GM18502 (cell line): ENCODE results near the gene CTNND2.

Experiments used
- ATAC-seq: cut with Tn5 transposase; IDR thresholded peaks from one replicate; pipeline ENCODE4 v1.9.1; 2021; ENCODE audit warnings: mild to moderate bottlenecking; ENCODE audit not compliant: unreplicated experiment, poor library complexity

CTNND2 gene

DNA sequence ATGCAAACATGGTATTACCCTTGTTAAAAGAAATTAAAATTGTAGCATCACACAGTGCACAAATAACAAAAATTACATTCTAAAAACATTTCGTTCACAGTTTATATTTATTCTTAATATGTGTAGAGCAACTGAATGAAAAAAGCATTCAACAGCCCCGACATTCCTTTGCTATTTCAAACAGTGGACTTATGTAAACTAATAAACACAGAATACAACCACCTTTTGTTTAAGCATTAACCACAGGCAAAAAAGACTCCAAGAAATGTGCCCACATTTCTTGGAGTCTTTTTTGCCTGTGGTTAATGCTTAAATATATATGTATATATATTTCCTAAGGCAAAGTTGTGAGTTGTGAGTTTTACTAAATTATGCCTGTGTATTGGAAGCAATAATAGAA lies 610.7 kb downstream of the CTNND2 start:
- ATAC-seq, result no peak

- no peak for ATAC-seq
Measured at GRCh38 chr5:11292648-11293356, 611.4 kb downstream of the CTNND2 start.

- ATAC-seq, result no peak
Measured at GRCh38 chr5:11289733-11290132, 614.5 kb downstream of the CTNND2 start.

DNA sequence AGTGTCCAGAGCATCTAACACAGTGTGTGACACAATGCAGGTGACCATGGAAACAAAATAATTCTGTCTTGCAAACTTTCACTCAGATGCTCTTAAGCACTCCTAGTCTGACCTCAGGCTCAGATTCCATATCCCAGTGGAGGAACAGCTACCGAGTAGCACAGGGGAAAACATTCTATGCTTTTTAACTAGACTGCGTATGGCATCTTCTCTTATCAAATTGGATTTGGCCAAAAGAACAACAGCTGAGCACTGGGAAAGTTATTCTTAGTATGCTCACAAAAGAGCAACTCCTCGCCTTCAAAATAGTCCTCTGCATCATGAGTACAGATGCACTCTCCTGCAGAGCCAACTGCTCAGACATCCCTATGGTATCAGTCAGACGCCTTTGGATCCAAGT lies 615.0 kb downstream of the CTNND2 start:
- no peak for ATAC-seq

DNA sequence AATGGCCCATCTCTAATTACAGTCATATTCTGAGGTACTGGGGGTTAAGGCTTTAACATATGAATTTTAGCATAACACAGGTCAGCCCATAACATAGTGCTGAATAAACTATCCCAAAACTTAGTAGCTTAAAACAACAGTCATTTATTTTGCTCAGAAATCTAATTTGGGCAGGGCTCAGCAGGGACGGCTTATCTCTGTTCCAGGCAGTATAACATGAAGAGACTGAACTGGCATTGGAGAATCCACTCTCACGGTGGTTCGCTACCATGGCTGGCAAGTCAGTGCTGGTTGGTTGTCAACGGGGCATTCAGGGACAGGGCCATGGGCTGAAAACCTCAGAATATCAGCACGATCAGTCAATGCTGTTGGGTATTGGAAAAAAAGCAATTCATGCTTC lies 622.4 kb downstream of the CTNND2 start:
- no peak for ATAC-seq

- no peak for ATAC-seq
Measured at GRCh38 chr5:11277323-11277722, 626.9 kb downstream of the CTNND2 start.

- no peak for ATAC-seq
Measured at GRCh38 chr5:11273180-11273903, 630.9 kb downstream of the CTNND2 start.

GRCh38 chr5:11269515-11269914 lies 634.7 kb downstream of the CTNND2 start:
- no peak for ATAC-seq

DNA sequence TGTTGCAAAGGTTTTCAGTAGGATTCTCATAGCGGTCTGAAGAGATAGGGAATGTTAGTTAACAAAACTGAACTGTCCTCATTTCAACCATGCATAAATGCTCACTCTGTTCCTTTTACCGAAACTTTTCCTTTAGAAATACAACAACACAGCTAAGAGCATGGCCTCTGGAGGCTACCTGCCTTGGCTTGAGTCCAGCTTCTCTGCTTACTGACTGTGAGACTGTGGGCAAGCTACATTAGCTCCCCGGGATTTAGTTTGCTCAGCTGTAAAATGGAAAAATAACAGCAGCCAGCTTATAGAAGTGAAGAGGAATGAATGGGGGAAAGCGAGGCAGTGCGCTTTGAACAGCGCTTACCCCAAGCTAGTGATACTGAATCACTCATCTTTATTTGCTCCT lies 635.4 kb downstream of the CTNND2 start:
- no peak for ATAC-seq

- no peak for ATAC-seq
Measured at GRCh38 chr5:11266331-11266730, 637.9 kb downstream of the CTNND2 start.

DNA sequence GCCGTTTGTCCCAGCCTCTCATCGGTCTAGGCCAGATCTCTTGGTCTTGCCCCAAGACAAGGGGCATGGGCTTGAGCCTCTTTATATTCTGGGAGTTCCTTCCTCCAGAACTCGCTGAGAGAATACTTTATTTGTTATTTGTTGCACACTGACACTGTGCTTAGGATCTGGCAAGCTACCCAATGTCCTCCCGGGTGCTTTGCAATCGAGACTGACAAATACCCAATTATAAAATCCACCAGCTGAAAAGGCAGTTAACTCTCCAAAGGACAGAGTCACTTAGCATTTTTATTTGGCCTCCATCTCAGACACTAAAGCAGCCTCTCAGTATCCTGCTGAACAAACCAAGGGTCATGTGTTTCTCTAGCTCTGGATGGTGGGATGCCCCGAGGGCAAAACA lies 643.0 kb downstream of the CTNND2 start:
- ATAC-seq, result no peak

DNA sequence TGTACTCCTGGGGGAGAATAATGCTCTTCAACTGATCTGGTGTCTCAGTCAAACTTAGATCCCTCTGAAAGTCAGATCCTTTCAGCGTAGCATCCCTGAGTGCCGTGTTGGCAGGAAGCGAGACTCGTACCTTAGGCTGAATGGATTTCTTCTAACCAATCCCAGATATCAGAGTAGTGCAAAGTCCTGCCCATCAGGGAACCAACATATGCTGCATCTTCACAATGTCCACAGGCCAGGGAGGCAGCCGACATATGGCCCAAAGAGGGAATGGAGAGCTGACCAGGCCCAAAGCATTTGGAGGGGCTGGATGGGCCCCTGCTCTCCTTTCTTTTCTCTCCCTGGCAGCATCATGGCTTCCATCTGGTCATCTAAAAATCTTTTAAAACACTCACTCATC lies 646.2 kb downstream of the CTNND2 start:
- ATAC-seq, result no peak

GRCh38 chr5:11252523-11252922 lies 651.7 kb downstream of the CTNND2 start:
- no peak for ATAC-seq

DNA sequence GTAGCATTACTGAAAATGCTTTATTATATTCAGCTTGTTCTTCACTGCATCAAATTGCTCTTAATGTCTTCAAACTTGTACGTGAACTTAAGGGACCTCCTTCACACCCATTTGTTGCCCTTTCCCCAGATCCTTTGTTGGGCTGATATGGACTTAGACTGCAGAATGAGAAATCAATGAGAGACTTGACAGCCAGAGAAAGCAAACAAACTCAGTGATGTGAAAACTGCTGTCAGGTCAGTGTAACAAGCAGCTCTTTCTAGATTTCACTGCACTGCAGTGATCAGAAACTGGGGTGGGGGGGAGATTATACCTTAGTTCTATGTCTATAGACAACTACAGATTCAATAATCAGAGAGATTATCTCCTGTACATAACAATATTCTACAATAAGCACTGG lies 652.2 kb downstream of the CTNND2 start:
- ATAC-seq, result no peak

- no peak for ATAC-seq
Measured at GRCh38 chr5:11251247-11251646, 653.0 kb downstream of the CTNND2 start.

- no peak for ATAC-seq
Measured at GRCh38 chr5:11248966-11249365, 655.3 kb downstream of the CTNND2 start.

DNA sequence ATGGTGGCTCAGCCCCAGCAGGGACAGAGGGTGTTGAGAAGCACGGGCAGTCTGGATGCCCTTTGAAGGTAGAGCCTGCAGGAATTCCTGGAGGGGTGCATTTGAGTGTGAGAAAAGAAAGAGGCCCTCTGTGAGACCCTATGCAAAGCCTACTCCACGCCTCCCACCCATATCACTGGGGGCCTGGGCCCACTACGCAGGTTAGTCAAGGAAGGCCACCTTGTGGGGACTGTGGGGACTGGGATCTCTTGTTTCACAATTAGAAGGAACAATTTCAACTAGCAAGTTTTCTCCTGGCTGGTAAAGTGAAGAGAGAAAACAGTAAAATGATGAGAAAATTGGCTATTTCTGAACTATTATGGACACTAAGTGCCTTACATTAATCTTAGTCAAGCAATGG lies 657.0 kb downstream of the CTNND2 start:
- ATAC-seq, result no peak

DNA sequence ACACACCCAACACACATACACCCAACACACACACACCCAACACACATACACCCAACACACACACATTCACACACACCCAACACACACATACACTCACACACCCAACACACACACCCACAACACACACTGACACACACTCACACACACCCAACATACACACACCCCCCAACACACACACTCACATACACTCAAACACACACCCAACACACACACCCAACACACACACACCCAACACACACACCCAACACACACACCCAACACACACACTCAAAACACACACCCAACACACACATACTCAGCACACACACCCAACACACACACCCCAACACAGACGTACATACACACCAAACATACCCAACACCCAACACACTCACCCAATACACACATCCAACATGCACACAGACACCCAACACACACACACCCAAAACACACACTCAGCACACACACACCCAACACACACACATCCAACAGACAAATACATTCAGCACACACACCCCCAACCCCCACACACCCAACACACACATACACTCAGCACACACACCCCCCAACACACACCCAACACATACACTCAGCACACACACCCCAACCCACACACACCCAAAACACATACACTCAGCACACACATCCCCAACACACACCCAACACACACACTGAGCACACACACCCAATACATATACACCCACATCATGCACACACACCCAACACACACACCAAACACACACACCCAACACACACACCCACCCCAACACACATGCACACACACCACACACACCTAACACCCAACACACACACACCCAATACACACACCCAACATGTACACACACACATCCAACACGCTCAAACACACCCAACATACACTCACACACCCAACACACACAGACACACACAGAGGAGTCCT lies 663.7 kb downstream of the CTNND2 start:
- ATAC-seq, result no peak

DNA sequence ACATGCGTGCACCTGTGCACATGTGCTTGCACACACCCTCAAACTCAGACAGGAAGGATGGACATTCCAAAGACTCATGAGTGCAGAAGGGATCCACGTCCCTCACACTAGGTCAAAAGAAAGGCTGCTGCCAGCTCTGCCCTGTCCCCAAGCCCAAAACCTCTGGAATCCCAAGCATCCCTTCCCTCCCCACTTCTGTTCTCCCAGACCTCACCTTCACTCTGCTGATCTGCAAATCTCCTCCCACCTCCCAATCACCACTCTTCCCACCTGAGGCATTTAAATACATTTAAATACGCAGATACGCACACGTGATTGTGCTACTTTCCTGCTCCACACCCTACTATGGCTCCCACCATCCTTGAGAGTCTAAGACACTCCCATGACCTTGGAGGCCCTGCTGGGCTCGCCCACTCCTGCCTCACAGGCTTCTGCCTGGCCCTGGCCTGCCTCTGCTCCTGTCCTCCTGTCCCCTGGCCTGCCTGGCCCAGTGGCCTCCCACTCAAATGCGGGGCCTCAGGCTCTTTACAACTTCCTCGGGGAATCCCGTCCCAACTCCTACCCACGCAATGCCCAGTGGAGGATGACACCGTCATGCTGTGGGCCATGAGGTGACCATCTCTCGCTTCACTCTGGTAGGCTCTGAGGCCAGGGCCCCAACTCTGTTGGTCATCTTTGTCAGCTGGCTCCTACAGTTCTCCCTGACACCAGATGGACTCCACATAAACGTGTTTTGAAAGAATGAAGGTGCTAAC lies 664.8 kb downstream of the CTNND2 start:
- ATAC-seq, result no peak

DNA sequence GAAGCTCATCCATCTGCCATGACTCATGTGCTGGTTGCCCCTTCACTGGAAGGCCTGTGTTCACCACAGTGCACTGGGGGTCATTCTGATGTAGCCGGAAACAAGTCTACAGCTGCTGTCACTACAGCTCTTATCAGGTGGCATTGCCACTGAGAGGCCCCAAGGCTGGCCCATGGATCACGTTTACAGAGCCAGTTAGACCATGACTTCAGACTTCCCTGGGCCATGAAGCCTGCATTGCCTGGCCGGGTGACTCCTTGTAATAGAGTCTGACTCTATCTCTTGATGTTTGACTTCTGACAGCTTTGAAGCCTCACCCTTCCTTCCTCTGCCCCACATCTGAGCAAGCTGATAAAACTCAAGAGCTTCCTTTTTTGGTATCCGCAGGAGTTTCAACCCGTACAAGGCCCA lies 669.7 kb downstream of the CTNND2 start:
- no peak for ATAC-seq
